T-helper 2 cell treated with Interferon-gamma antibody and Interleukin-4, amounts not matched to agents 5 μg/mL and 100 μg/mL, for 36 hours (primary cell): Measurements from ENCODE around the gene MIF4GD.
A peak's percentile ranks its signal among the peaks of the same experiment; 100 is the strongest.
"Not testable (repeated sequence)": the region's sequence is repeated elsewhere in the genome, so short reads cannot be mapped to it uniquely, and the experiment has no call there.

ENCODE experiments used
- DNase-seq: peaks from one replicate; pipeline ENCODE4 v3.0.0; 2021; ENCODE audit warnings: low spot score
- H3K27ac Mint-ChIP-seq: one replicate; pipeline ENCODE4 v1.8.0; 2021; ENCODE audit warnings: mild to moderate bottlenecking, mixed read lengths
- H3K27me3 Mint-ChIP-seq: one replicate; pipeline ENCODE4 v1.8.0; 2021; ENCODE audit warnings: low read depth, mixed read lengths
- H3K36me3 Mint-ChIP-seq: one replicate; pipeline ENCODE4 v1.8.0; 2021; ENCODE audit warnings: low read depth, mixed read lengths
- H3K4me1 Mint-ChIP-seq: one replicate; pipeline ENCODE4 v1.8.0; 2021; ENCODE audit warnings: low read depth, mixed read lengths
- H3K4me3 Mint-ChIP-seq: one replicate; pipeline ENCODE4 v1.8.0; 2022; ENCODE audit warnings: mild to moderate bottlenecking, moderate library complexity, mixed read lengths
- H3K9me3 Mint-ChIP-seq: one replicate; pipeline ENCODE4 v1.8.0; 2021; ENCODE audit warnings: mixed read lengths

MIF4GD gene

GRCh38 chr17:75260641-75261335 is 10.2 kb downstream of the MIF4GD start:
- Mint-ChIP-seq H3K27ac (peak overlapping the region; percentile 99), H3K4me1 (peaks cover 43% of the 10 kb centered on the region), H3K36me3 (peaks cover 24% of the 10 kb centered on the region), H3K9me3 (no peaks in the 10 kb centered on the region), H3K27me3 (no peaks in the 10 kb centered on the region), H3K4me3 (peak overlapping the region; percentile 98)
- peak; percentile 45 for DNase-seq

GRCh38 chr17:75257228-75257627 is 13.8 kb downstream of the MIF4GD start:
- H3K9me3 Mint-ChIP-seq, DNase-seq, H3K36me3 Mint-ChIP-seq, H3K4me3 Mint-ChIP-seq, H3K27me3 Mint-ChIP-seq: not testable (repeated sequence)
- peaks cover 41% of the 10 kb centered on the region for H3K4me1 Mint-ChIP-seq
- peak overlapping the region; percentile 17 for H3K27ac Mint-ChIP-seq

- H3K36me3 Mint-ChIP-seq, DNase-seq, H3K4me3 Mint-ChIP-seq, H3K9me3 Mint-ChIP-seq, H3K27me3 Mint-ChIP-seq: not testable (repeated sequence)
- H3K4me1 Mint-ChIP-seq, result peaks cover 44% of the 10 kb centered on the region
- peak overlapping the region; percentile 38 for H3K27ac Mint-ChIP-seq
Measured at GRCh38 chr17:75255954-75256698, 14.9 kb downstream of the MIF4GD start.

GRCh38 chr17:75252039-75252816 is 18.8 kb downstream of the MIF4GD start:
- Mint-ChIP-seq H3K27ac (peak overlapping the region; percentile 58), H3K4me3 (no peak overlapping the region), H3K4me1 (peaks cover 34% of the 10 kb centered on the region), H3K36me3 (peaks cover 3% of the 10 kb centered on the region), H3K9me3 (no peaks in the 10 kb centered on the region), H3K27me3 (no peaks in the 10 kb centered on the region)
- DNase-seq, result no peak

- Mint-ChIP-seq H3K9me3 (no peaks in the 10 kb centered on the region), H3K36me3 (peaks cover 17% of the 10 kb centered on the region), H3K27ac (peak overlapping the region; percentile 95), H3K4me3 (peak overlapping the region; percentile 79), H3K4me1 (peaks cover 31% of the 10 kb centered on the region), H3K27me3 (no peaks in the 10 kb centered on the region)
- peak; percentile 85 for DNase-seq
Measured at GRCh38 chr17:75250009-75250471, 21.0 kb downstream of the MIF4GD start.

GRCh38 chr17:75249564-75249963 is 21.5 kb downstream of the MIF4GD start:
- Mint-ChIP-seq H3K4me1 (peaks cover 32% of the 10 kb centered on the region), H3K36me3 (peaks cover 19% of the 10 kb centered on the region), H3K27ac (peak overlapping the region; percentile 95), H3K27me3 (no peaks in the 10 kb centered on the region), H3K9me3 (no peaks in the 10 kb centered on the region), H3K4me3 (peak overlapping the region; percentile 79)
- DNase-seq, result no peak

- DNase-seq, result no peak
- no peaks in the 10 kb centered on the region for H3K9me3 Mint-ChIP-seq
- peaks cover 43% of the 10 kb centered on the region for H3K36me3 Mint-ChIP-seq
- H3K4me1 Mint-ChIP-seq, result peaks cover 30% of the 10 kb centered on the region
- H3K27me3 Mint-ChIP-seq, result no peaks in the 10 kb centered on the region
- no peak overlapping the region for H3K4me3 Mint-ChIP-seq
- H3K27ac Mint-ChIP-seq, result no peak overlapping the region
Measured at GRCh38 chr17:75246404-75246803, 24.6 kb downstream of the MIF4GD start.

- no peaks in the 10 kb centered on the region for H3K9me3 Mint-ChIP-seq
- no peaks in the 10 kb centered on the region for H3K27me3 Mint-ChIP-seq
- H3K4me1 Mint-ChIP-seq, result peaks cover 20% of the 10 kb centered on the region
- H3K4me3 Mint-ChIP-seq, result no peak overlapping the region
- no peak for DNase-seq
- no peak overlapping the region for H3K27ac Mint-ChIP-seq
- peaks cover 50% of the 10 kb centered on the region for H3K36me3 Mint-ChIP-seq
Measured at GRCh38 chr17:75245011-75245410, 26.0 kb downstream of the MIF4GD start.

- H3K36me3 Mint-ChIP-seq, result peaks cover 52% of the 10 kb centered on the region
- H3K4me3 Mint-ChIP-seq, result no peak overlapping the region
- DNase-seq, result no peak
- H3K27ac Mint-ChIP-seq, result peak overlapping the region; percentile 4
- no peaks in the 10 kb centered on the region for H3K9me3 Mint-ChIP-seq
- H3K27me3 Mint-ChIP-seq, result no peaks in the 10 kb centered on the region
- H3K4me1 Mint-ChIP-seq, result peaks cover 13% of the 10 kb centered on the region
Measured at GRCh38 chr17:75244133-75244866, 26.7 kb downstream of the MIF4GD start.

- no peak for DNase-seq
- Mint-ChIP-seq H3K9me3 (no peaks in the 10 kb centered on the region), H3K4me1 (peaks cover 17% of the 10 kb centered on the region), H3K27me3 (no peaks in the 10 kb centered on the region), H3K36me3 (peaks cover 66% of the 10 kb centered on the region), H3K27ac (no peak overlapping the region), H3K4me3 (no peak overlapping the region)
Measured at GRCh38 chr17:75242461-75243042, 28.5 kb downstream of the MIF4GD start.

GRCh38 chr17:75241996-75242460 is 29.0 kb downstream of the MIF4GD start:
- H3K27ac Mint-ChIP-seq, result no peak overlapping the region
- DNase-seq, result no peak
- H3K4me1 Mint-ChIP-seq, result peaks cover 15% of the 10 kb centered on the region
- no peaks in the 10 kb centered on the region for H3K9me3 Mint-ChIP-seq
- H3K4me3 Mint-ChIP-seq, result no peak overlapping the region
- H3K27me3 Mint-ChIP-seq, result no peaks in the 10 kb centered on the region
- H3K36me3 Mint-ChIP-seq, result peaks cover 70% of the 10 kb centered on the region

GRCh38 chr17:75241502-75241901 is 29.5 kb downstream of the MIF4GD start:
- no peak for DNase-seq
- no peak overlapping the region for H3K4me3 Mint-ChIP-seq
- H3K9me3 Mint-ChIP-seq, result no peaks in the 10 kb centered on the region
- peaks cover 67% of the 10 kb centered on the region for H3K36me3 Mint-ChIP-seq
- no peaks in the 10 kb centered on the region for H3K27me3 Mint-ChIP-seq
- no peak overlapping the region for H3K27ac Mint-ChIP-seq
- peaks cover 11% of the 10 kb centered on the region for H3K4me1 Mint-ChIP-seq

GRCh38 chr17:75241143-75241430 is 29.9 kb downstream of the MIF4GD start:
- no peak overlapping the region for H3K27ac Mint-ChIP-seq
- H3K9me3 Mint-ChIP-seq, result no peaks in the 10 kb centered on the region
- H3K4me1 Mint-ChIP-seq, result peaks cover 11% of the 10 kb centered on the region
- peaks cover 64% of the 10 kb centered on the region for H3K36me3 Mint-ChIP-seq
- H3K27me3 Mint-ChIP-seq, result no peaks in the 10 kb centered on the region
- DNase-seq, result no peak
- no peak overlapping the region for H3K4me3 Mint-ChIP-seq
